ENCODE measurements around the gene LAMB4.
A peak's percentile ranks its signal among the peaks of the same experiment; 100 is the strongest.

Gene LAMB4

GRCh38 chr7:108000875-108001763 is 129.0 kb downstream of the LAMB4 start:
- WGBS, 2 experiments = 16 to 17% methylated on average over 37 of the region's 37 CpGs
- H3K4me1 ChIP-seq (ENCODE audit: control insufficient read depth, insufficient read depth, low read length) = peaks cover 13% of the 10 kb centered on the region
- H3K36me3 ChIP-seq (ENCODE audit: control insufficient read depth, insufficient read depth, low read length) = peaks cover 6% of the 10 kb centered on the region
- peak overlapping the region; percentile 59 for H3K4me3 ChIP-seq (ENCODE audit: insufficient read depth, low read depth, low read length)
- H3K9me3 ChIP-seq (ENCODE audit: control insufficient read depth, low read length) = no peaks in the 10 kb centered on the region
- no peak overlapping the region for H3K27ac ChIP-seq (ENCODE audit: insufficient read depth, low read depth, low read length, poor library complexity, severe bottlenecking)
- peaks cover 54% of the 10 kb centered on the region for H3K27me3 ChIP-seq (ENCODE audit: control insufficient read depth, insufficient read depth, low read length, poor library complexity, severe bottlenecking)

DNA sequence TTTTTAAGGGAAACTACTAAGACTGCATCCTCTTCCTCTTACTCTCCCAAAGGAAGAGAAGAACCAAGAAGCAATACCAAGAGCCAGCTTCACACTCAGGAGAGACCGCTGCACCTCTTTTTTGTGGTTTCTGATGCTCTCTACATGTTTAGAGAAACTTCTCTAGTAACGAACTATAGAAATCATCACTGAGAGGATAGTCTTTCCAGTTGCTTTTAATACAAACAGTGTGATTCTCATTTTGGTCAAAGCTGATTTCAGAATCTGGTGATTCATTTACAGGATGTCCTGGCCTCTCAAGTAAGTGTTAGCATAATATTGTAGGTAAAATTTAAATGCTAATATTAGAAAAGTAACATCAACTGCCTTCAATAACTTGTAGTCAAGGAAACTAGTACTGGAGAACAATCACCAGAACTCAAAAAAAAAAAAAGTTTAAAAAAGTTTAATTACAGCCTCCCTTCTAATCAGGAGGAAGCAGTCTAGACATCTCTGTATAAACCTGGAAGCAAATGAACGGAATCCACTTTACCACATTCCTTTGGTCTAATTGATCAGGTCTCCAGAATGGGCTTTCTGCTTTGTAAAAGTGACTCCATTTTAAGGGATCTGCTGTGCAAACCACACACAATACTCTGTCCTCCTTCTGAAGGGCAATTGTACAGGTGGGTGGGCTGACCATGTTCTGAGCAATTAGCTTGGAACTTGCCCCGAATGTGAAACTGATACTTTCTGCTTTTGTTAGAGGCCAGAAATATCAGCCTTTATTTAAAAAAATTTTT is 130.2 kb downstream of the LAMB4 start:
- Histone ChIP-seq H3K4me1 (ENCODE audit: control insufficient read depth, insufficient read depth, low read length) (peaks cover 25% of the 10 kb centered on the region), H3K36me3 (ENCODE audit: control insufficient read depth, insufficient read depth, low read length) (peaks cover 6% of the 10 kb centered on the region), H3K9me3 (ENCODE audit: control insufficient read depth, low read length) (no peaks in the 10 kb centered on the region), H3K27me3 (ENCODE audit: control insufficient read depth, insufficient read depth, low read length, poor library complexity, severe bottlenecking) (peaks cover 43% of the 10 kb centered on the region), H3K4me3 (ENCODE audit: insufficient read depth, low read depth, low read length) (no peak overlapping the region), H3K27ac (ENCODE audit: insufficient read depth, low read depth, low read length, poor library complexity, severe bottlenecking) (no peak overlapping the region)
- WGBS, 2 experiments = 88 to 94% methylated on average over 4 of the region's 4 CpGs

GRCh38 chr7:107998660-107999480 is 131.3 kb downstream of the LAMB4 start:
- WGBS, 2 experiments = 91 to 96% methylated on average over 3 of the region's 3 CpGs
- Histone ChIP-seq H3K4me3 (ENCODE audit: insufficient read depth, low read depth, low read length) (no peak overlapping the region), H3K36me3 (ENCODE audit: control insufficient read depth, insufficient read depth, low read length) (peaks cover 6% of the 10 kb centered on the region), H3K27me3 (ENCODE audit: control insufficient read depth, insufficient read depth, low read length, poor library complexity, severe bottlenecking) (peaks cover 32% of the 10 kb centered on the region), H3K4me1 (ENCODE audit: control insufficient read depth, insufficient read depth, low read length) (peaks cover 34% of the 10 kb centered on the region), H3K9me3 (ENCODE audit: control insufficient read depth, low read length) (no peaks in the 10 kb centered on the region), H3K27ac (ENCODE audit: insufficient read depth, low read depth, low read length, poor library complexity, severe bottlenecking) (no peak overlapping the region)

GRCh38 chr7:107998150-107998549 is 132.0 kb downstream of the LAMB4 start:
- Histone ChIP-seq H3K4me3 (ENCODE audit: insufficient read depth, low read depth, low read length) (no peak overlapping the region), H3K36me3 (ENCODE audit: control insufficient read depth, insufficient read depth, low read length) (peaks cover 12% of the 10 kb centered on the region), H3K27ac (ENCODE audit: insufficient read depth, low read depth, low read length, poor library complexity, severe bottlenecking) (no peak overlapping the region)

DNA sequence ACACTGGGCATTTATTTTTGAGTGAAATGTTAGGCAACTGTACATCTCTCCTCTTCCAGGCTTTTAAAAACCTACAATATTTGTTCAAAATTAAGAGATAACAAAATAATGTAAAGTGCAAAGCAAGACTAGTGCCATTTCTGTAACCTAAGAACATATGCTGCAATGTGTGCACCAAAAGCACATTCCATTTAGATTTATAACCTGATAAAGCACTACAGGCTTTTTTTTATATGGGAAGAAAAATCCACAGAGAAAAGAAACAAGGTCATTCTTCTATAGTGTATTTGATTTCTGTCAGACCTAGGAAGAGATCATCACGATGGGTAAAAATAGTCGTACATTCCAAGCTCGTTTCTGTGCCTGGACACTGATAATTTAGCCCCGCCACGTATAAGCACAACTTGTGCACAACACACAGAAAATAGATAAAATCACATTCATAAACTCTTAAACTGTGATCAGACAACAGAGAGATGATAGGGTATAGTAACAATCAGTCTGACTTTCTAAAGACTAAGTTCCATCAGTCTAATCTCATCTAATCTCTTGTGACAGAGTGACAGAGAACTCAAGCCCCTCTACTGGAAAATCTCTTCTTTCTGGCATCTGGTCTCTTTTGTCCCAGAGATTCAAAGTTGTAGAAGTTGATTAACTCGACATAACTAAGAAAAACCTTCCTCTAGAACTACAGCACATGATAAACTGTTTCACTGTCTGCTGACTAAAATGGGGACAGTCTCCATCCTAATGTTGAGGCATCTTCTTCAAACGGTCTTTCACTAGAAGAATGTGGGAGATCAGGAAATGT is 133.9 kb downstream of the LAMB4 start:
- H3K9me3 ChIP-seq (ENCODE audit: control insufficient read depth, low read length) = no peaks in the 10 kb centered on the region
- peak overlapping the region; percentile 84 for H3K27ac ChIP-seq (ENCODE audit: insufficient read depth, low read depth, low read length, poor library complexity, severe bottlenecking)
- WGBS, 2 experiments = 92 to 94% methylated on average over 7 of the region's 7 CpGs
- peaks cover 13% of the 10 kb centered on the region for H3K36me3 ChIP-seq (ENCODE audit: control insufficient read depth, insufficient read depth, low read length)
- peaks cover 35% of the 10 kb centered on the region for H3K4me1 ChIP-seq (ENCODE audit: control insufficient read depth, insufficient read depth, low read length)
- no peak overlapping the region for H3K4me3 ChIP-seq (ENCODE audit: insufficient read depth, low read depth, low read length)
- H3K27me3 ChIP-seq (ENCODE audit: control insufficient read depth, insufficient read depth, low read length, poor library complexity, severe bottlenecking) = peaks cover 6% of the 10 kb centered on the region

More at GRCh38 chr7:107998150-107998549, 132.0 kb downstream of the LAMB4 start:
- Histone ChIP-seq H3K4me1 (ENCODE audit: control insufficient read depth, insufficient read depth, low read length) (peaks cover 35% of the 10 kb centered on the region), H3K27me3 (ENCODE audit: control insufficient read depth, insufficient read depth, low read length, poor library complexity, severe bottlenecking) (peaks cover 25% of the 10 kb centered on the region), H3K9me3 (ENCODE audit: control insufficient read depth, low read length) (no peaks in the 10 kb centered on the region)
- 90 to 95% methylated on average over 2 of the region's 2 CpGs for WGBS, 2 experiments

DNA sequence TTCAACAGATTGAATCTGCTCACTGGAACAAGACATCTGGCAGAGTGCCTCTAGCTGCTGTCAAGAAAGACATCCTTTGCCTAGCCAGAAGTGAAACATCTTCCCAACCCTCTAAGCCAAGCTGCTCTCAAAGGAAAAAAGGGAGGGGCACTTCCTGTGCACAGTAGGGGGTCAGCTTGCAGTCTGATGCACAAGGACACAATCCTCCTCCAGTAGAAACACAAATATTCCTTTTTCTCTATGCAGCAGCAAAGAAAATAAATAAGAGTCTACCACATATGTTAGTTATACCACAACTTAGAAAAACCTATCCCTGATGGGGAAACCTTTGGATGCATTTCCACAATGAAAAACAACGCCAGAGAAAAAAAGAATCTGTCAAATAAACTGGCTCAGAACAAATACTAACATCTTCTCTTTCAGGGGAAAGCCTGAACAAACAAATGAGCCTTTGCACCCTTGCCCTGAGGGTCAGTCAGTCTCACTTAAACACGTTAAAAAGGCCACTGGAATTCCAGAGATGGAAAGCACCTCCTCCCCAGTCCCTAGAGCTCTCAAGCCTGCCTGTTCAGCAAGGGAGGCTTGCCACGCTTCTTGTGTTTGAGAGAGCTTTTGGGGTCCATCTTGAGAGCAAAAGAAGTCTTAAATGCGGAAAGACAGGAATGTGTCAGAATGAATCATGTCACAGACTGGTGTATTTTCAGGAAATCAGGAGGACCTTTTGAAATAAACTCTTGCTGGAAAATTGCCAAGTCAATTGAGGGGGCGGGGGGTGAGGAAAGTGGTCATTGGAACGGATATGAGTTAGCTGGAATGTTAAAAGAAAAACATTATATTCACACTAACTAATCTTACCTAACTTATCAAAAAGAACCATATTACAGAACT is 134.7 kb downstream of the LAMB4 start:
- Histone ChIP-seq H3K27me3 (ENCODE audit: control insufficient read depth, insufficient read depth, low read length, poor library complexity, severe bottlenecking) (no peaks in the 10 kb centered on the region), H3K4me1 (ENCODE audit: control insufficient read depth, insufficient read depth, low read length) (peaks cover 35% of the 10 kb centered on the region), H3K4me3 (ENCODE audit: insufficient read depth, low read depth, low read length) (no peak overlapping the region), H3K36me3 (ENCODE audit: control insufficient read depth, insufficient read depth, low read length) (peaks cover 13% of the 10 kb centered on the region), H3K9me3 (ENCODE audit: control insufficient read depth, low read length) (no peaks in the 10 kb centered on the region), H3K27ac (ENCODE audit: insufficient read depth, low read depth, low read length, poor library complexity, severe bottlenecking) (peak overlapping the region; percentile 84)
- 47% methylated on average over 4 to 5 of the region's 6 CpGs for WGBS, 2 experiments

GRCh38 chr7:107994421-107995030 is 135.6 kb downstream of the LAMB4 start:
- Histone ChIP-seq H3K36me3 (ENCODE audit: control insufficient read depth, insufficient read depth, low read length) (peaks cover 13% of the 10 kb centered on the region), H3K27ac (ENCODE audit: insufficient read depth, low read depth, low read length, poor library complexity, severe bottlenecking) (peak overlapping the region; percentile 84), H3K4me3 (ENCODE audit: insufficient read depth, low read depth, low read length) (no peak overlapping the region)

DNA sequence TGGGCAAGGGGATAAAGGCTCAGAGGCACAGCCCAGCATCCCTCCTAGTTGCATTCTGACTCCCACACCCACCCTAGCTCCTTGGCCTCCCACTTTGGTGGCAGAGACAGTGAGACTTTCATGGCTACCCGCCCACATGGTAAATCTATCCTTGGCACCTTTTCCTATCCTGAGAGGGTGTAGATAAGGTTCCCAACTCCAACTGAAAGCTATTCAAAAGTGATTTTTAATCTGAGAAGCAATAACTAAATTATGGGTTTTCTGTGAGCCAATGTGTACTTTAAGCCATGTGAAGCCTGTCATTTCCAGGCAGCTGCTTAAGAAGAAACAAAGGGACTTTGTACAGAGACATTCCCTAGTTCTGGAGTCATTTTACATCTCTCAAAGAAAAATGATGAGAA is 136.3 kb downstream of the LAMB4 start:
- Histone ChIP-seq H3K9me3 (ENCODE audit: control insufficient read depth, low read length) (no peaks in the 10 kb centered on the region), H3K36me3 (ENCODE audit: control insufficient read depth, insufficient read depth, low read length) (peaks cover 13% of the 10 kb centered on the region), H3K4me1 (ENCODE audit: control insufficient read depth, insufficient read depth, low read length) (peaks cover 30% of the 10 kb centered on the region), H3K27me3 (ENCODE audit: control insufficient read depth, insufficient read depth, low read length, poor library complexity, severe bottlenecking) (no peaks in the 10 kb centered on the region), H3K4me3 (ENCODE audit: insufficient read depth, low read depth, low read length) (no peak overlapping the region), H3K27ac (ENCODE audit: insufficient read depth, low read depth, low read length, poor library complexity, severe bottlenecking) (no peak overlapping the region)
- 87 to 100% methylated on average over 1 of the region's 1 CpG for WGBS, 2 experiments

More at GRCh38 chr7:107994421-107995030, 135.6 kb downstream of the LAMB4 start:
- H3K9me3 ChIP-seq (ENCODE audit: control insufficient read depth, low read length) = no peaks in the 10 kb centered on the region
- WGBS, 2 experiments = 96 to 100% methylated on average over 2 of the region's 2 CpGs
- peaks cover 32% of the 10 kb centered on the region for H3K4me1 ChIP-seq (ENCODE audit: control insufficient read depth, insufficient read depth, low read length)
- H3K27me3 ChIP-seq (ENCODE audit: control insufficient read depth, insufficient read depth, low read length, poor library complexity, severe bottlenecking) = no peaks in the 10 kb centered on the region

Measured in ectodermal cell (in vitro differentiated cells).